GM03348 (cell line): ENCODE data around the gene HOXA6.

ENCODE experiments used
- DNase-seq: peaks from one replicate; pipeline ENCODE4 v3.0.0; 2012; ENCODE audit warnings: low spot score

The HOXA6 gene

DNA sequence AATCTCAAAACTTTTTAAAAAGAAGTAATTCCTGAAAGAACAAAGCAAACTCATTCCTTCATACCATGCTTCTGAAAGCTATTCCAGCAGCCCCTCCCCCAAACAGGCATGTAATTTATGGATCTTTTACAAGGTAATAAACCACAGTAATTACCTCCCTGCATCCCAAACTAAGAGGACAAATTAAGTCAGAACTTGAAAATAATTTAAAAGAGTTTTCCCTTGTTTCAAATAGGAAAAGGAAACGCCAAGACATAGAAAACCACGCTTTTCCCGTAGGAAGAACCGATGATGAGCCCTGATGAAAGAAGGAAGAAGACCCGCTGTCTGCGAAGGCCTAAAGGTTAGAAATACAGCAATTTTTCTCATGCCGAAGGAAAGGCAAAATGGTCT is 25.9 kb downstream of the HOXA6 start:
- no peak for DNase-seq

DNA sequence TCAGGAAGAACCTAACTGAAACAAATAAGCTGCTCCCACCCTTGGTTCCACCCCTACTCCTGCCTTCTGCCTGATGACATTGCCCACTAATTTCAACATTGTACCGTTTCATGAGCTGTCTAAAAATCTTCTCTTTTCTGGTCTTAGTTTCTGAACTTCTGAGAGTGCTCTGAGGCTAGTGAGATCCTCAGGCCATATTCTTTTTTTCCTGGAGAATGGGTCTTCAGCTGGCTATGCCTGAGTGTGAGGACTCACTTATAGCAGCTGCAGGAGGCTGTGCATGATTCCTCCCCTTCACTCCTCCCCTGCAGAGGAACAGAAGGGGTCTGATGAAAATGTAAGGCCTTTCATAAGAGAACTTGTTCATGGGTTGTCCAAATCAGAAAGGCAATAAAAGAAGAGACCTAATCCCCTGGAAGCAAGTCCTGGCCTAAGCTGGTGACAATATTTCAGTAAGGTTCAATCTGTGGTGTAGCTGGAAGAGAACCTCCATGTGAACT is 28.1 kb downstream of the HOXA6 start:
- no peak for DNase-seq

DNA sequence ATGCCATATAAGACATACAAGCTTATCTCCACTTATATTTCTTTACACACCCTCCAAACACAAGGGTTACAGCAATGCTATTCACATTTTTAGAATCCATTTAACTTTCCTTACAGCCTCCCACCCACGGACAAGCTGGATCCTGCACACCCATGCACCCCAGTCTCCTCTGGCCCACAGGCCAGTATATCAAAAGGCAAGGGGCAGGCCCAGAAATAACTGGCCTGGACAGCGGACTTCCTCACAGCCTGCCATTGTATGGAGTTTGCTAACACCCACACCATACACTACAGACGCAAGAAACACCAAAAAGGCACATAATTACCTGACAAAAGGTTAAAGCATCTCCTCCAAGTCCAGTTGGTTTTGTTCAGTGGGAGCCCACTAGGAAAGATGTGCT is 29.0 kb downstream of the HOXA6 start:
- DNase-seq: no peak

DNA sequence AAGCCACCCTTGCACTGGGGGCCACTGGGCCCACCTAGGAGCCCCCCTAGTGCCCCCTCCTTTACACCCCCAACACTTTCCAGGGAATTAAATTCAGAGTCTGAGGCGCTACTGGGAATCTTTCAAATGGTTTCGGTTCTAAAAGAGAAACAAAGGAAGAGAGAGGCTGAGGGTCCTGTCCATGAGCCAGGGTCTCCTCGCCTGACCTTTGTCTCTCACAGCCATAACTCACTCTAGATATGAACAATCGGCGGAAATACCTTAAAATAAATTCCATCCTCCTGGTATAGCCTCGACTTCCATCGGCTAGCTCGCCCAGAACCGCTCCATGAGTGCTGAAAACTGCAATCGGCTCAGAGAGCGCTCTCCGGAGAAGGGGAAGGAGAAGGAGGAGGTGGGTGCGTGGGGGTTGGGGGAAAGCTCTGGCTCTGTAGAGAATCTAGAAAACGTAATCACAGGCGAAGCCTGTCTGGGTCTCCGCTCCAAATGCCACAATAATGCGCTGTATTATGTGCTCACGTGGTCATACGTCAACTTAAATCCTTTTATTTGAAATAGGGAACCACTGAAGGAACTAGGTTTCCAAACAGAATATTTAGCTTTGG is 29.6 kb downstream of the HOXA6 start:
- no peak for DNase-seq

DNA sequence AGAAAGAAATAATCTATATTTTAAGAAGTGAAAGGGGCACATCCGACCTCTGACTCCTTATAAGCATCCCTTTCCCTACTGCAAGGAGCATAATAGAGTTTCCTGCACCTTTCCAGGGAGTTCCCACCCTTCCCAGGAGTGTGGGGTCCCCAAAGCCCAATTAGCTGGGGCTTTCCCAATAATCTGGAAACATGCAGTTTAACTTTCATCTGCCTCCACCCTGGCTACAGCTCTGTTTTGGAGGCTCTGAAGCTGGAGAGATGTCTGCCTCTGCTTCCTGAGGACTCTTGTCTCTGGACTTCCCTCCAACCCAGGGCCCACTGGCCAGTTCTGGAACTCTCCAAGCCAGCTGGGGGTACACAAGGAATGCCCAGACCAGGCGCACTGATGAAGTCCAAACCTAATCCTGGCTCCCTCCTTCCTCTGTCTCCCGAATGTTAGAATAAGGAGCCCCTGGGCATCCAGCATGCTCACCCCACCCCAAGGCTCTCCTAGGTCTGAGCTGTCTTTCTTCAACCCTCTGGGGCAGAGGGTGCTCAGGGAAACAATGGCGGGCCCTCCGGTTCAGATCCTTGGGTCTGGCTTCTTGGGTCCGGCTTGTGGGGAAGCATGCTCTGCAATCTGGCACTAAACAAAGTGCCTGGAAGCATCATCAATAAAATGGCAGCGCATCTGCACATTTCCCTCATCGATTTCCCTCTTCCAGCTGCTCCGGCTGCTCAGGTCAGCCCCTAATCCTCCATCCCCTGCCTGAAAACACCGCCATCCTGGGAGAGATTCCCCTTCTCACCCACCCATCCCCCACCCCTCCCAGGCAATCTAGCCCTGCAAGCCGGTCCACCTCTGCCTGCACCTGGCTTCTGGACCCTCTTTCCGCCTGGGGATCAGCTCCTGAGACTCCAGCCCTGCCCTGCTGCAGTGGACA is 30.4 kb downstream of the HOXA6 start:
- no peak for DNase-seq

DNA sequence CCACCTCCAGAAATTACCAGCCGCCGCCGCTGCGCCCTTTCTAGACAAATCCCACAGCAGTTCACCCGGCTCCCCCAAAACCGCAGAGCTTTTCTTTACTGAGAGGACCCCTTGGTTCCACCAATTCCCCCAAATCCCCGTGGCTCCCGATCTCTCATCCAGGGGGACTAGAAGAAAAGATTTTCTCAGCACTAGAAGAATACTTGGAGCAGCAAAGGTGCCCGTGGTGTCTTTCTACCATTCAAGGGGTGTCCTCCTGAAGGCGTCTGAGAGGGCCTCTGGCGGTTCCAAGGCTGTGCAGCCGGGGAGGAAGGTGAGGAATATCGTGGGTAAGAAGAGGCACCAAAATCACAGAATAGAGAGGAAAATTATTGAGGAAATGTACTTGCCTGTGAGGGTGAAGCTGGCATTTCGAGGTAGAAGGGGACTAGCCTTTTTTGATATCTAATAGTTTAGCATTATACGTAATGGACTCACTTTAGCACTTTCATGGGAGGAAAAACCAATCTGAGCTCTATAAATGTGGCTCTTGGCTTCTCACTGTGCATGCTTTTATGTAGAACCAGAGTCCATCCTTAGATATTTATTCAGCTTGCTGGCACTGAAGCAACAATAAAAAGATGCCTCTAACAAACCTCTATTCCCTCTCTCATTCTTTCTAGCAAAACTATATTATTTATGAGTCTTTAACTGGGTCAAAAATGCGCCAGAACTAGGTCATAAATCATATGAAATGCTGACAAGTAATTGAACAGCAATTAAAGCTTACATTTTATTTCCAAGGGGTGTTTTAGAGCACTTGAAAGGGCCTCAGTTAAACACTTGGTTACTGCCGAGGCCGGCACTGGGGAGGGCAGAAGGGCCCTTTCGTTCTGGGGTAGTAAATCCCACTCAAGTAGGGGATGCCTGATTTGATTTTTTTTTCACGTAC is 31.3 kb downstream of the HOXA6 start:
- no peak for DNase-seq

DNA sequence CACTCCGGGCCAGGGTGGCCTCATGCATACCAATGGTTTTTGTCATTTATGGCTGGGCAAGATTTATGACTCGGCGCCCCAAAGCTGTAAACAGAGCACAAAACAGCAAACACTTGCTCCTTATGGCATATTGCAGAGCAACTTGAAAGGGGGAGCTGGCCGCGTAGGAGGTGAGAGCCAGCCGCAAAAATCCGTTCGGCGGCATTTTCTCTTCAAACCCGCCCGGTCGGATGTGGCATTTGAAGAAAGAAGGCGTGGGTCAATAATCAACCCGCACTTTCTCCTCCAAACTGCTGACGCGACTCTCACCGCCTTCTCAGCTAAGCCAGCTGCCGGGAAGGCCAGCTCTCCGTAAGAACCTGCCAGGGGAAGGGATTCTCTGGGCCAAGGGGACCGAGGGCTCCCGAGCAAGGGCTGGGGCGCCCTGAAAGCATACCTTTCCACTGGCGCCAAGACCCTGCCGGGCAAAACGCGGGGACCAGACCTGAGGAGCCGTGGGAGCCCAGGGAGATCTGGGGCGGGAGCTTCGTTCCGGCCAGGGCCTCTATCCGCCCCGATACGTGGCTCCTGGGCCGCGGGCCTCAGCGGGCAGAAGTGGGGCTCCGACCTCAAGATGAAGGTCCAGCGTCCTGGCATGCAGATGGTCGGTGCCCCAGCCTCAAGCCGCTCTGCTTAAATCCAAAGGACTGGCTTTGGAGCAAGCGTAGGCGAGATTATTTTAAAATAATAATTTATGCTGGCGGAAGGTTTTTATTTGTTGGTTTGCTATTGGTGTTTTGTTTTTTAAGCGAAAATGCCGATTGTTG is 32.1 kb downstream of the HOXA6 start:
- DNase-seq: no peak

DNA sequence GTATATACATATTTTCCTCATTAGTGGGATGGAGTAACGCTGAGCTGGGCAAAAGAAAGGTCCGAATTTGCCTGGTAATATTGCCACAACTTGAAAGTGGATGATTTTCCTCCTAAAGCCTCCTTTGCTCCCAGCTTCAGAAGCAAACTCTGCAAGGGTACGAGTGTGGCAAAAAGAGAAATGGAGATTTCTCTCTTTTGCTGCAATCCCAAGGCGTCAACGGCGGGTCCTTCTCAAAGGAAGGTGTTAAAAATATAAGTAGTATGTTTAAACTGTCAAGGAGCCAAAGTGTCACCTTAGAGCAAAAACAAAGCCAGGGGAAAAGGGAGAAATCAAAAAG is 32.7 kb downstream of the HOXA6 start:
- no peak for DNase-seq

DNA sequence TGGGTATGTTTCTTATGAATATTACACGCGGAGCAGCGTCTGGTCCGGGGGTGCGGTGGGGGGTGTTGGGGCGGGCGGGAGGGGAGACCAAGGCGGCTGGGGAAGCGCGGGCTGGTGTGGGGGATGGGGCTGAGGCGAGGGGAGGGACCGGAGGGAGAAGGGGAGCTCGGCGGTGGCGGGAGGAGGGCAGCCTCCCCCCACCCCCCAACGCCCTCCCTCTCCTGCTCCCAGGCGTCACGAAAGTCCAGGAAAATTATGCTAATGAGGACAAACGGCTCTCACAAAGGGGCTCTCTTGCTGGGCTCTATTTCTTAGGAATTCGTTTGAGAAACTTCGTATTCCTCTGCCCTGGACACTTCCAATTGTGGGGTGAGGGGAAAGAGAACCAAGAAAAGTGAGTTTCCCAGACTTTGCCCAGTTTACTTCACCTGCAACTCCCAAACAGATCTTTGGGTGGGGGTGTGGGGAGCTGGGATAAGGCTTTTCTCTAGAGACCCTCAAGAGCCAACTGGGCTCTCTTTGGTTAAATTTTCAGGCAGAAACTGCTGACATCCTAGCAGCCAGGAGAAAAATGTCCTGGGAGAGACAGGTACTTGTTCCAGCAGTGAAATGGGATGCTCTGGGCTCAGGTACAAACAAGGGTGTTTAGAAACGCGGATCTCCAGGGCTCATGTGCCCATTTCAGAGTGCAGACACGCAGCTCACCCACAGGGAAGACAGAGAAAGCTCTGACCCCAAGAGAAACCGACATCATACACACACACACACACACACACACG is 33.4 kb downstream of the HOXA6 start:
- DNase-seq: peak; percentile 27

DNA sequence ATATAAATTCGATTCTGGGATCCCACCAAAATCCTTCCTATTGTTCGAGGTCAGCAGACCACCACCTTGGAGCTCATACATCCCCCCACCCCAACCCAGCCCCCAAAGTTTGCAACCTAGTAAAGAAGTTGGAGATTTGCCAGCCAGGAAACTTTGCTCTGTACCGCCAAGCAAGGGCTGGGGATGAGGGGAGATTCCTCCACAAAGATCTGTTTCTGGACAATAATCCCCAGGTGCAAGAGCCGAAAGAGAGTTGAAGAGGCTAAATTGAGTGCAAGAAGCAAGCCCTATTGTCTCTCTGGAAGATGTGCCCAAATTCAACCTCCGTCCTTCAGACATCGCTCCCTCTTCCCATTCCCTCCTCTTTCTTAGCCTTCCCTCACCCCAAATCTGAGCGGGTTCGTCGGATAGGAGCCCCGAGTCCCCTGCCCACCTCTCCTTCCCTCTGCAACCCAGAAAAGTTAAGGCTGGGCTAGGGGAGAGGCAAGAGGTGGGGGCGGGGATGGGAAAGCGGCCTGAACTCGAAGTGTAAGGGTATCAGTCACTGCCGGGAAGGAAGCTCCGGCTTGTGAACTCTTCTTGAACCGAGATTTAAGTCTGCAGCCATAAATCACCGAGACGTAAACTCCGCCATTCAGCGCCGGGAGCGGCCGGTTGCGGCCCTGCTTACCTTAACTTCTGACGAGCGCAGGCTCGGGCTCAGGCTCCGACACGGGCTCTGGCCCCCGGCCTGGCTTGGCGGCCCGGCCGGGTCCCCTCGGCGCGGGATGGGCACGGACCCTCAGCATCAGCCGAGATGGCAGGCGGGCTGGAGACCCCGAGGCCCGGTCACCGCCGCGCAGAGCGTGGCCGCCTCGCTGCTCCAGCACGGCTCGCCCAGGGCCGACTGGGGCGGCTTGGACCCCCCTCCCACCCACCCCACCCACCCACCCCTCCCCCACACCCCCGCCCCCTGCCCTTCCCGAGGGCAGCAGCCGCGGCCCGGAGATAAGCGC is 34.3 kb downstream of the HOXA6 start:
- no peak for DNase-seq

DNA sequence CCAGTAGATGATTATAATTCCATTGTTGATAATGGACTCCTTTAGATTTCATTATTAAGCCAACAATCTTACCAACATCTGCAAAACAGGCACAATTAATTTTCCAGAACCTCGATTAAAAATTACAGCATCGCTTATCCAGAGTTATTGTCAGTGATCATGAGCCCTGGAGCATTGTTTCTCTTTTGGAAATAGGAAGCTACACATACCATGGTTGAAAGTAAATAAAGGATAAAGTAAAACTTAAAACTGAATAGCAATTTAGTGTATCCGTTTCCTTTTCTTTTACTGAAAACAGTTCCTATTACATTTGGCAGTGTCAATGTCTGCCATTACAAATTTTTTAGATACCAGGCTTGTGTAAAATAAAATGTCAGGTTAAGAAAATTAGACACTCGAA is 35.2 kb downstream of the HOXA6 start:
- DNase-seq: no peak

DNA sequence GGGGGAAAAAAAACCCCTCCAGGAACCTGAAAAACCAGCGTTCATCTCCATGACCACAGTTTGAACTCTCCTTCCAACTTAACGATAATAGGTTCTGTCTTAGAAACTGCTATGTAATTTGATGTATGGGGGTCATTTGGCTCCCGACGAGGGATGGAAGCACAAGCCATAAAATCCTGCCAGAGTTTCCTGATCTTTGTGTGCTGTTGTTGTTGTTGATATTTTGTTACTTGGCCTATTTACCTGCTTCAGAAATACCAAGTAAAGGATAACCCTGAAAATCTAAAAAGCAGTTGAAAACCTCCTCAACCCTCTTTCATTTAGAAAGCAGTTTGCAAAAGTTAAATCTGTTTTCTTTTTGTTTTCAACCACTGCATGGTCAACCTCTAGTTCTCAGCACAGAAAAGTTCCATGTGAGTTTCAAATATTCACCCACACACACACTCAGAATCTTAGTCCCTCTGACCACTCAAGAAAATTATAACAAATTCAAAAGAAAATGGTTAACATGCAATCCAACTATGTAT is 35.8 kb downstream of the HOXA6 start:
- no peak for DNase-seq

DNA sequence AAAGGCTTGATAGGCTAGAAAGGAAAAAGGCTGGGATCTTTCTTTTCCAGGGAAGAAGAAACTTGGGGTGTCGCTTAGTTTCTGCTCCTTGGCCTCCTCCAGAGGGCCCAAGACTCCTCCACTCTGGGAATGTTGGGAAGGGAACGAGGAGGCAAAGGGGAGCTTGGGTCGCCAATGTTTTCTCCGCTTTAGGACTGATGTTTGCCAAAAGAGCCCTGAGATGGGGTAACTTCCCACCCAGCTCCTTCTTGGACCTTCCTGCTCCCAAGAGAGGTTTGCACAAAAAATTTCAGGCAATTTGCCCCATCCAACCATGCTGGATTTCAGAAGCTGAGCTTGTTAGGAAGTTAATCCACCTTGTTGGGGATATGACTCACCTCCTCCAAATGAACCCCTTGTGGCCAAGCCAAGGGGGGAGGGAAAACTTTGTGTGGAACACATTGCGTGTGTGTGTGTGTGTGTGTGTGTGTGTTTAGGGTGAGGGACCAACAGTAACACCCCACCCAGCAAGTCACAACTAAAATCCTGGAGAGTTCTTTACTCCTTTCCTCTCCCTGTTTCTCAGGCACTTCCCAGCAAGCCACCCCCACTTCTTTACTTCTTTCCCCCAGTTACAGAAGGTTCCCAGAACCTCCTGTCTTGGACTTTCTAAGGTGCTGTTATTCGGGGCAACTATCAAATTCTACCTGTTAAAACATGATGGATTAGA is 36.4 kb downstream of the HOXA6 start:
- DNase-seq: peak; percentile 43

DNA sequence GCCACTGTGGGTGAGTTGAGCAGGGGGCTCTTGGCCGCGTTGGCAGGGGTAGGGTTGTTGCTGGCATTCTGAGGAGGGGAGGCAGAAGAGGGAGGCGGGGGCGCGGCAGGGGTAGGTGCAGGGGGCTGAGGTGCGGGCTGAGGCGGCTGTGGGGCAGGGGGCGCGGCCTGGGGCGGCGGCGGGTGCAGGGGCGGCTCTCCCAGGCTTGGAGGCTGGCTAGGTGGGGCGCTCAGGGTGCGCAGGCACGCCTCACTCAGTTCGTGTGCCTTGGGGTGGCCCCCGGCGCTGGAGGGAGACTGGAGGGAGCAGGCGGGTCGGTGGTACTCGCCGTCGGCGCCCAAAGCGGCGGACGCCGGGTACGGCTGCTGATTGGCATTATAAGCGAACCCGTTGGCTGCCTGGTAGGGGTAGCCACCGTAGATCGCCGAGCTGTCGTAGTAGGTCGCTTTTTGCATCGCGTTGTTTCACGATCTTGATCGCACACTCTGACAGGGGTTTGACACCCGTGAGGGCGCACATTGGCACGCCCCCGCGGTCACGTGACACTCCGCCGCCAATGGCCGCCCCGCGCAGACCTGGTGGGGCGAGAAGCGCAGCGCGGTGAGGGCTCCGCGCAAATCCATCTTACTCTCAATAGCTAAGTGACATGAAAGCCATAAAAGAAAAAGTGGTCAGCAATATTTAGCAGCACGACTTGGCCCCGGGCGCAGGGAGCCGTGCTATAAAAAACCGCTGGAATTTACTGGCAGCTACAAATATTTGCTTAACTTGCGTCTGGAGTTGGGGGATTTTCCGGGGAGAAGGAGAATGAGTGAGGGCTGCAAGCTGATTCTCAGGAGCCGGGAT is 37.2 kb downstream of the HOXA6 start:
- DNase-seq: peak; percentile 73

DNA sequence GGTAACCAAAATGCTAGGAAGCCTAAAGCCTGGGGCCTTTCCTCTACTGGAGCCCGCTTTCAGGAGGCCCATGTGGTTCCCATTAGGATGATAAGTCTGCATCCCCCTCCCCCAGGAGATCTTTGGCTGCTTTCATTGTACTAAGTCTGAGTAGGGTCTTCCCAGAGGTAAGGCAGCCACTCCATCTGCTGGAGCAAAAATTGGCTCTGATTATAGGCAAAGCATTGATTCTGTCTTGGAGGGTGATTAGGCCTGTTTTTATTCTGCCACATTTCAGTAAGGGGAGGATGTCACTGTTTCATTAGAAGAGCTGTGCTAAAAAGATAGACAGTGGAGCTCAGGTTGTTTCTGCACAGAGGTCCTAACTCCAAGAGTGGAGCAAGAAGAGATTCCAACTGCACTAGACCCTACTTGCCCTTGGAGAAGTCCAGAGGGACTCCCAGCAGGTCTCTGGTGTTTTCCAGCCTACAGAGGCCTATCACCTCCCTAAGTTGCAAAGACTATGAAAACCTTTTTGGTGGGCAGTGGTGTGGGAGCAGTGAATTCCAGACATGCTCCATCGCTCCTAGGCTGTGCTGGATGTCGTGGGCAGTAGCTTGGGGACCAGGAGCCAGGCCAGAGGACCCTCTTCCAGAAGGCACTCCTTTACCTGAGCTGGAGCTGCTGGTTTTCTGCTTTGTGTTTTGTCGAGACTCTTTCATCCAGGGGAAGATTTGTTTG is 37.9 kb downstream of the HOXA6 start:
- no peak for DNase-seq

DNA sequence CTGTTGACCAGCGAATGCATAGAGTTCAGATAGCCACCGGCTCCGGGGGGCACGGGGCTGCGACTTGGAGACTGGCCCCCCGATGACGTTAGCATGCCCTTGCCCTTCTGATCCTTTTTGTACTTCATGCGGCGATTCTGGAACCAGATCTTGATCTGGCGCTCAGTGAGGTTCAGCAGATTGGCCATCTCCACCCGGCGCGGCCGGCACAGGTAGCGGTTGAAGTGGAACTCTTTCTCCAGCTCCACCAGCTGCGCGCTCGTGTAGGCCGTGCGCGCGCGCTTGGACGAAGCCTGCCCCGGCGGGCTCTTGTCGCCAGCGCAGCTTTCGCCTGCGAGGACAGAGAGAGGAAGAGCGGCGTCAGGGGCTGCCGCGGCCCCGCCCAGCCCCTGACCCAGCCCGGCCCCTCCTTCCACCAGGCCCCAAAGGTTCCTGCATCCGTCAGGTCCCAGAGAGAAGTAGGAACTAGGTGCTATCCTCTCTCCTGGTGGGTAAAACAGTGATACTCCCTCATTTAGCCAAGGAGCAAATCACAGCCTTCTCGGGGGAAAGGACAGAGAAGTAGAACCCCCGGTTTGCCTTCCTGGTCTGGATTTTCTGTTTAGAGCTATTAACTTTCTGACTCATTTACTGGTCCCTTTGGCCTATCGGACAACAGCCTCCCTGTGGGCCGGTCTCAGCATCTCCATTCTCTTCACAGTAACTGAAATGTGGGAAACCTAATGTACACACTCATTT is 39.0 kb downstream of the HOXA6 start:
- DNase-seq: no peak
